GM12878 (cell line): Measurements from ENCODE around the gene TCF7L1. TPM values are rescaled to one million over a fixed set of nuclear protein-coding genes. Genes with fewer than 3 reads are reported as not detected.

Experiments used
- ATAC-seq: fragments of 200-7000 bp; cut with Tn5 transposase; 3 replicates; pipeline ENCODE4 v1.9.1; 2020; ENCODE audit warnings: mild to moderate bottlenecking, moderate library complexity
- BruUV-seq: library from RNA; stranded (reverse); fragments of 400-500 nt; replicated peaks from 2 replicates; lab custom pipeline; 2021; lab: Mats Ljungman, UMichigan
- CTCF ChIA-PET: fragments of 300-600 bp; sonication (Branson Sonifier 250); formaldehyde crosslinking; extraction: SDS; loops from one replicate; lab custom pipeline; 2021; ENCODE audit warnings: inconsistent platforms; lab: Yijun Ruan, JAX
- POLR2A ChIA-PET: fragments of 350-600 bp; formaldehyde crosslinking; extraction: SDS; loops from one replicate; lab custom pipeline; 2021; ENCODE audit warnings: inconsistent platforms; lab: Charles Lee
- RAD21 ChIA-PET: fragments of 300-600 bp; sonication (Branson Sonifier 250); formaldehyde crosslinking; loops from one replicate; lab custom pipeline; 2023; ENCODE audit warnings: antibody characterized with exemption; ENCODE audit not compliant: unreplicated experiment; lab: Charles Lee
- SMC1A ChIA-PET: fragments of 300-600 bp; sonication (Branson Sonifier 250); formaldehyde crosslinking; loops from one replicate; lab custom pipeline; 2023; ENCODE audit not compliant: unreplicated experiment, uncharacterized antibody; lab: Charles Lee
- DNase-seq: peaks from one replicate; pipeline ENCODE4 v3.0.0-alpha.2; 2011; ENCODE audit warnings: low read depth, low spot score
- FAIRE-seq: peaks from 3 replicates; lab custom pipeline; 2011; peaks lifted over from hg19 to GRCh38; lab: Jason Lieb, UNC
- H2AFZ ChIP-seq: 2 replicates; pipeline ENCODE4 v1.6.0; 2011; ENCODE audit warnings: low read depth, low read length, control low read depth; ENCODE audit not compliant: control insufficient read depth
- H3K27ac ChIP-seq: 2 replicates; pipeline ENCODE4 v1.5.1; 2011; ENCODE audit warnings: control low read depth; ENCODE audit not compliant: control insufficient read depth, insufficient read depth
- H3K27me3 ChIP-seq, 2 experiments: replicated peaks in 1 of 2; 2 replicates each; pipeline versions ENCODE4 v1.6.0 to v1.6.1; 2011; ENCODE audit warnings: low read length in 1 of 2; ENCODE audit not compliant: control insufficient read depth in 2 of 2, insufficient read depth in 2 of 2
- H3K36me3 ChIP-seq, 2 experiments: 2 replicates each; pipeline ENCODE4 v1.5.1; 2011; ENCODE audit warnings: low read length in 1 of 2; ENCODE audit not compliant: control insufficient read depth in 2 of 2, insufficient read depth in 2 of 2
- H3K4me1 ChIP-seq: 2 replicates; pipeline ENCODE4 v1.6.1; 2011; ENCODE audit warnings: mild to moderate bottlenecking, low read length, moderate library complexity, mixed read lengths; ENCODE audit not compliant: control insufficient read depth, insufficient read depth
- H3K4me2 ChIP-seq: 2 replicates; pipeline ENCODE4 v1.6.0; 2011; ENCODE audit warnings: control low read depth; ENCODE audit not compliant: control insufficient read depth, insufficient read depth
- H3K4me3 ChIP-seq: fragments of 200-600 bp; sonication (generic); 2 replicates; pipeline ENCODE4 v1.5.1; 2016
- H3K79me2 ChIP-seq: 2 replicates; pipeline ENCODE4 v1.6.0; 2011; ENCODE audit warnings: low read length; ENCODE audit not compliant: control insufficient read depth, insufficient read depth
- H3K9ac ChIP-seq: 2 replicates; pipeline ENCODE4 v1.8.0; 2011; ENCODE audit warnings: low read length, control low read depth, mixed read lengths; ENCODE audit not compliant: control insufficient read depth, insufficient read depth
- H3K9me3 ChIP-seq: replicated peaks from 3 replicates; pipeline ENCODE4 v1.5.1; 2011; ENCODE audit warnings: mild to moderate bottlenecking, low read length; ENCODE audit not compliant: control insufficient read depth, insufficient read depth
- H4K20me1 ChIP-seq: 2 replicates; pipeline ENCODE4 v1.6.0; 2011; ENCODE audit not compliant: control insufficient read depth, insufficient read depth
- ATF7 ChIP-seq: fragments of 450-650 bp; IDR thresholded peaks from 2 replicates; pipeline ENCODE4 v1.6.1; 2016; ENCODE audit warnings: low read depth, mild to moderate bottlenecking
- BHLHE40 ChIP-seq, 2 experiments: fragments of 450-650 bp in 1 of 2; IDR thresholded peaks; 2 replicates each; pipeline ENCODE4 v1.6.1; 2011 to 2017; ENCODE audit warnings: low read depth in 2 of 2, borderline replicate concordance in 1 of 2, improper control_type of control experiment in 1 of 2, low read length in 1 of 2, mild to moderate bottlenecking in 1 of 2
- CEBPZ ChIP-seq: fragments of 150-350 bp; IDR thresholded peaks from 2 replicates; pipeline ENCODE4 v1.6.1; 2016; ENCODE audit warnings: low read depth, low read length
- NR2C1 ChIP-seq: fragments of 450-650 bp; IDR thresholded peaks from 2 replicates; pipeline ENCODE4 v1.6.1; 2017; ENCODE audit warnings: antibody characterized with exemption, mild to moderate bottlenecking, moderate library complexity
- PML ChIP-seq: IDR thresholded peaks from 2 replicates; pipeline ENCODE4 v1.6.1; 2012; ENCODE audit warnings: low read length, inconsistent platforms
- SREBF2 ChIP-seq: IDR thresholded peaks from 2 replicates; pipeline ENCODE4 v1.6.1; 2012; ENCODE audit warnings: mild to moderate bottlenecking, low read length
- STAT3 ChIP-seq: IDR thresholded peaks from 2 replicates; pipeline ENCODE4 v1.6.1; 2011; ENCODE audit warnings: low read depth, low read length, improper control_type of control experiment
- ZNF207 ChIP-seq: fragments of 450-650 bp; IDR thresholded peaks from 2 replicates; pipeline ENCODE4 v1.6.1; 2014; ENCODE audit warnings: antibody characterized with exemption, mild to moderate bottlenecking, borderline replicate concordance
- ZNF622 ChIP-seq: fragments of 450-650 bp; IDR thresholded peaks from 2 replicates; pipeline ENCODE4 v1.6.1; 2017; ENCODE audit warnings: mild to moderate bottlenecking, inconsistent platforms
- WGBS: methylation state at CpG from one replicate; pipeline ENCODE4 v1.1.6; 2016; ENCODE audit warnings: low lambda C conversion rate; ENCODE audit not compliant: insufficient replicate concordance, insufficient coverage; ENCODE audit errors: missing lambda C conversion rate; 5-methylcytosine and 5-hydroxymethylcytosine counted together
- in situ Hi-C: fragments of 300-500 bp; cut with MboI; formaldehyde crosslinking; loops from 9 replicates; pipeline ENCODE4 v1.14.3; 2018; ENCODE audit warnings: mixed read lengths
- intact Hi-C: fragments of 100-400 bp; cut with micrococcal nuclease; formaldehyde crosslinking; loops from one replicate; pipeline ENCODE4 v1.14.2; 2022; ENCODE audit not compliant: unreplicated experiment
- polyA plus RNA-seq, 11 experiments: library from polyadenylated mRNA; depleted of rRNA in 4 of 11; unstranded in 6 of 11; stranded (reverse) in 5 of 11; fragments of >200 nt; fragmentation: Nextera tagmentation in 4 of 11; fragmentation: Illumina TruSeq in 1 of 11; extraction: Ambion mirVana in 4 of 11; extraction: Trizol in 1 of 11; gene quantifications; 1 replicate in 1 of 11; 2 replicates in 10 of 11; pipeline versions ENCODE4 v1.2.1 to v1.2.3, GENCODE V29; 2011 to 2016; ENCODE audit warnings: inconsistent platforms in 2 of 11, missing spikeins in 2 of 11, low read depth in 1 of 11
- total RNA-seq, 4 experiments: library from RNA; depleted of rRNA in 3 of 4; stranded (reverse); fragments of >200 nt in 3 of 4; fragmentation: Illumina TruSeq in 1 of 4; extraction: Trizol in 1 of 4; gene quantifications; 2 replicates each; pipeline versions ENCODE4 v1.2.1 to v1.2.3, GENCODE V29; 2013 to 2021
- TF ChIP-seq, protein P1 (sequence below): fragments of 450-650 bp; IDR thresholded peaks from 2 replicates; pipeline ENCODE4 v1.6.1; 2017; ENCODE audit warnings: mild to moderate bottlenecking
- TF ChIP-seq, protein P2 (sequence below): fragments of 450-650 bp; IDR thresholded peaks from 2 replicates; pipeline ENCODE4 v1.6.1; 2017; ENCODE audit warnings: low read depth, mild to moderate bottlenecking, moderate library complexity

The TCF7L1 gene
- total and polyA plus RNA-seq, 10 of the 15 experiments (the other 5 are each of a cell fraction or from before 2014, with no cell fraction given) = 0.03 to 0.11 (median 0.10) TPM; not detected in 7

GRCh38 chr2:85237849-85238565 lies 104.8 kb downstream of the TCF7L1 start (continued):
- no peak for TF ChIP-seq PML
- no peak for TF ChIP-seq NR2C1
- no peak for TF ChIP-seq BHLHE40 (IDR thresholded peaks at IDR 0.05; ENCODE audit: borderline replicate concordance in 1 of 2, low read depth in 2 of 2, low read length in 1 of 2)
- no peak for TF ChIP-seq ZNF207
- TF ChIP-seq, protein P1, sequence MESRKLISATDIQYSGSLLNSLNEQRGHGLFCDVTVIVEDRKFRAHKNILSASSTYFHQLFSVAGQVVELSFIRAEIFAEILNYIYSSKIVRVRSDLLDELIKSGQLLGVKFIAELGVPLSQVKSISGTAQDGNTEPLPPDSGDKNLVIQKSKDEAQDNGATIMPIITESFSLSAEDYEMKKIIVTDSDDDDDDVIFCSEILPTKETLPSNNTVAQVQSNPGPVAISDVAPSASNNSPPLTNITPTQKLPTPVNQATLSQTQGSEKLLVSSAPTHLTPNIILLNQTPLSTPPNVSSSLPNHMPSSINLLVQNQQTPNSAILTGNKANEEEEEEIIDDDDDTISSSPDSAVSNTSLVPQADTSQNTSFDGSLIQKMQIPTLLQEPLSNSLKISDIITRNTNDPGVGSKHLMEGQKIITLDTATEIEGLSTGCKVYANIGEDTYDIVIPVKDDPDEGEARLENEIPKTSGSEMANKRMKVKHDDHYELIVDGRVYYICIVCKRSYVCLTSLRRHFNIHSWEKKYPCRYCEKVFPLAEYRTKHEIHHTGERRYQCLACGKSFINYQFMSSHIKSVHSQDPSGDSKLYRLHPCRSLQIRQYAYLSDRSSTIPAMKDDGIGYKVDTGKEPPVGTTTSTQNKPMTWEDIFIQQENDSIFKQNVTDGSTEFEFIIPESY = no peak
- TF ChIP-seq ATF7 = no peak
- no peak for TF ChIP-seq ZNF622
- TF ChIP-seq, all 136 proteins: peak for 0

DNA sequence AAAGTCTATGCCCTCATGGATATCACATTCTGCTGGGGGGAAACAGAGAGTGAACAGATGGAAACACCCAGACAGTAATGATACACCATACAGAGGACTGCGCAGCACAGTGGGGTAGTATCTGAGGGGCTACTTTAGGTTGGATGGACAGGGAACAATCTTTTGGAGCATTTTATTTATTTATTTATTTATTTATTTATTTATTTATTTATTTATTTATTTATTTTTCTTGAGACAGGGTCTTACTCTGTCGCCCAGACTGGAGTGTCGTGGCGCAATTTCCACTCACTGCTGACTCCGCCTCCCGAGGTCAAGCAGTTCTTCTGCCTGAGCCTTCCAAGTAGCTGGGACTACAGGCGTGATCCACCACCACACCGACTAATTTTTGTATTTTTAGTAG lies 105.4 kb downstream of the TCF7L1 start:
- ChIA-PET RAD21 (no interaction called here), POLR2A (no interaction called here), SMC1A (no interaction called here), CTCF (no interaction called here)
- Histone ChIP-seq H3K4me1 (no peaks in the 10 kb centered on the region), H3K27me3 (no peaks in the 10 kb centered on the region; a peak in 1 of 4 replicates), H3K36me3 (no peaks in the 10 kb centered on the region), H3K9ac (no peak overlapping the region), H2AFZ (no peak overlapping the region), H3K4me3 (no peak overlapping the region), H3K4me2 (no peak overlapping the region), H4K20me1 (no peaks in the 10 kb centered on the region), H3K27ac (no peak overlapping the region), H3K9me3 (no peaks in the 10 kb centered on the region), H3K79me2 (no peaks in the 10 kb centered on the region)
- in situ Hi-C loops (no loop called here), intact Hi-C loops (no loop called here)
- no peak for FAIRE-seq
- DNase-seq = no peak
- 56% methylated on average over 8 of the region's 8 CpGs for whole genome bisulfite sequencing
- no peak for ATAC-seq
- no TSS peak for BruUV-seq
- TF ChIP-seq STAT3 = no peak
- TF ChIP-seq, protein P2, sequence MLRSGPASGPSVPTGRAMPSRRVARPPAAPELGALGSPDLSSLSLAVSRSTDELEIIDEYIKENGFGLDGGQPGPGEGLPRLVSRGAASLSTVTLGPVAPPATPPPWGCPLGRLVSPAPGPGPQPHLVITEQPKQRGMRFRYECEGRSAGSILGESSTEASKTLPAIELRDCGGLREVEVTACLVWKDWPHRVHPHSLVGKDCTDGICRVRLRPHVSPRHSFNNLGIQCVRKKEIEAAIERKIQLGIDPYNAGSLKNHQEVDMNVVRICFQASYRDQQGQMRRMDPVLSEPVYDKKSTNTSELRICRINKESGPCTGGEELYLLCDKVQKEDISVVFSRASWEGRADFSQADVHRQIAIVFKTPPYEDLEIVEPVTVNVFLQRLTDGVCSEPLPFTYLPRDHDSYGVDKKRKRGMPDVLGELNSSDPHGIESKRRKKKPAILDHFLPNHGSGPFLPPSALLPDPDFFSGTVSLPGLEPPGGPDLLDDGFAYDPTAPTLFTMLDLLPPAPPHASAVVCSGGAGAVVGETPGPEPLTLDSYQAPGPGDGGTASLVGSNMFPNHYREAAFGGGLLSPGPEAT = no peak
- TF ChIP-seq CEBPZ = no peak
- no peak for TF ChIP-seq SREBF2
